HG03066 (cell line): ENCODE results near the gene TSC2.
"Not testable (repeated sequence)": the region's sequence is repeated elsewhere in the genome, so short reads cannot be mapped to it uniquely, and the experiment has no call there.

Source experiments
- ATAC-seq: cut with Tn5 transposase; IDR thresholded peaks from one replicate; pipeline ENCODE4 v1.9.1; 2021; ENCODE audit warnings: low read depth; ENCODE audit not compliant: unreplicated experiment

TSC2 gene

GRCh38 chr16:2135071-2135470, 87.3 kb downstream of the TSC2 start:
- ATAC-seq, result not testable (repeated sequence)

- ATAC-seq, result not testable (repeated sequence)
These were observed 88.1 kb downstream of the TSC2 start, which contains the start of gene PKD1 for GRCh38 chr16:2135770-2136490. Gene PKD1, minus strand, starts transcription at chr16:2135898. Its CDS starts 209 bp downstream, at chr16:2135689.
